Left ventricle myocardium inferior (tissue), 1 donor: ENCODE measurements around the gene NOS1. TPM values are rescaled to one million over a fixed set of nuclear protein-coding genes. Genes with fewer than 3 reads are reported as not detected.

Experiments
- DNase-seq: peaks from one replicate; pipeline ENCODE4 v3.0.0-alpha.2; 2020
- H3K27ac ChIP-seq: fragments of 200-600 bp; replicated peaks from 2 replicates; pipeline ENCODE4 v1.8.0; 2021
- H3K27me3 ChIP-seq: fragments of 200-600 bp; 2 replicates; pipeline ENCODE4 v1.8.0; 2021; ENCODE audit warnings: low read depth
- H3K36me3 ChIP-seq: fragments of 200-600 bp; 2 replicates; pipeline ENCODE4 v1.8.0; 2021
- H3K4me1 ChIP-seq: fragments of 200-600 bp; 2 replicates; pipeline ENCODE4 v1.8.0; 2021
- H3K4me3 ChIP-seq: fragments of 200-600 bp; 2 replicates; pipeline ENCODE4 v1.8.0; 2021; ENCODE audit warnings: mild to moderate bottlenecking, moderate library complexity
- H3K9me3 ChIP-seq: fragments of 200-600 bp; replicated peaks from 2 replicates; pipeline ENCODE4 v1.8.0; 2021
- CTCF ChIP-seq: fragments of 200-600 bp; IDR thresholded peaks from 2 replicates; pipeline ENCODE4 v1.8.0; 2021; ENCODE audit warnings: antibody characterized with exemption, mild to moderate bottlenecking, borderline replicate concordance
- intact Hi-C: fragments of 100-400 bp; cut with micrococcal nuclease; formaldehyde crosslinking; loops from one replicate; pipeline ENCODE4 v1.11.0; 2022
- total RNA-seq: library from RNA; stranded (reverse); fragmentation: NEBNext Ultra II Directional; extraction: Animal tissue kit (Norgen Biotek cat#: 25700); gene quantifications from one replicate; pipeline ENCODE4 v1.2.1, GENCODE V29; 2021
- donor health status: DM: no; HTN: yes; CAD: no; lungs with severe emphysema.

NOS1 gene
- total RNA-seq, 1 donor from 2014 or later = 0.22 TPM

DNA sequence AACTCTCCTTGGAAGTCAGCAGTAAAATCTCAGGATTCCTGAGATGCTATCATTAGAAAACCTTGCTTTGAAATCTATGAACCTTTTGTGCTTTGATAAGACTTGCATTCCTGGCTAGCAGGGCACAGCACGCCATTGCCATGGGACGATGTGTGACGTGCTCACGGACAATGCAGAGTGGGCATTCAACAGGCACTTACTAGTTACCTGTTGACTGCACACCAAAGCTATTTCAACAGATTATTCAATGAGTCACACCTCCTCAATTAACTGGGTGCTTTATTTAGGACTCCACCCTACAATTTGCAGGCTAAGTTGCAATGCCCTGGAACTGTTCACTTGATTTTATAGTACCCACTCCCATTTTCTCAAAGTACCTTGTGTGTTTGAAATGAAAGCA lies 11.3 kb downstream of the NOS1 start:
- no peak for TF ChIP-seq CTCF
- no peaks in the 10 kb centered on the region for H3K9me3 ChIP-seq
- intact Hi-C loops = no loop called here
- no peak overlapping the region for H3K27ac ChIP-seq
- H3K4me1 ChIP-seq = no peaks in the 10 kb centered on the region
- H3K4me3 ChIP-seq = no peak overlapping the region
- no peak for DNase-seq
- H3K27me3 ChIP-seq = peaks cover 59% of the 10 kb centered on the region
- H3K36me3 ChIP-seq = no peaks in the 10 kb centered on the region

DNA sequence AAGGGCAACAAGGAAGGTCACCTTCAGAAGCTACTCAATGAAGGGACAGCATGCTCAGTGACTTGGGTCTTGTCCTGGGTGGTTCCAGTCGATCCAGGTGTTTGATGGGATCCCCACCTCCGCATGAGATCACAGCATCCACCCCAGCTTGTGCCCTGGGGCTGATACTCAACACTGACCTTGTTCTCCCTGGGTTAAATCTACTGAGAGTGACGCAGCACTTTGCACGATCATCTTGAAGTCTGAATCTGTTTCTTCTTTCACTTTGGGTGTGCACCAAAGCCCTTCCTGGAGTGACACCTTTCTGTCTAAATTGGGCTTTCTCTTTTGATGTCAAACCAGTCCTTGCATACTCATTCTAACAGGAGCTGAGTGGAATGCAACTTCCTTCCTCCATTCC lies 13.8 kb downstream of the NOS1 start:
- no peaks in the 10 kb centered on the region for H3K4me1 ChIP-seq
- peaks cover 51% of the 10 kb centered on the region for H3K27me3 ChIP-seq
- H3K36me3 ChIP-seq = no peaks in the 10 kb centered on the region
- intact Hi-C loops = no loop called here
- H3K27ac ChIP-seq = no peak overlapping the region
- DNase-seq = no peak
- peaks cover 21% of the 10 kb centered on the region for H3K9me3 ChIP-seq
- H3K4me3 ChIP-seq = no peak overlapping the region
- no peak for TF ChIP-seq CTCF

- TF ChIP-seq CTCF = no peak
- Histone ChIP-seq H3K27me3 (peaks cover 62% of the 10 kb centered on the region), H3K4me3 (no peak overlapping the region), H3K9me3 (peaks cover 21% of the 10 kb centered on the region), H3K36me3 (no peaks in the 10 kb centered on the region), H3K27ac (no peak overlapping the region), H3K4me1 (no peaks in the 10 kb centered on the region)
- intact Hi-C loops = no loop called here
- DNase-seq = no peak
These were observed 16.7 kb downstream of the NOS1 start for GRCh38 chr12:117344716-117345115.

- peaks cover 21% of the 10 kb centered on the region for H3K9me3 ChIP-seq
- no peak overlapping the region for H3K27ac ChIP-seq
- peaks cover 70% of the 10 kb centered on the region for H3K27me3 ChIP-seq
- no peak for DNase-seq
- no peak overlapping the region for H3K4me3 ChIP-seq
- H3K36me3 ChIP-seq = no peaks in the 10 kb centered on the region
- no peaks in the 10 kb centered on the region for H3K4me1 ChIP-seq
- no peak for TF ChIP-seq CTCF
- intact Hi-C loops = no loop called here
These were observed 17.6 kb downstream of the NOS1 start for GRCh38 chr12:117343849-117344248.

DNA sequence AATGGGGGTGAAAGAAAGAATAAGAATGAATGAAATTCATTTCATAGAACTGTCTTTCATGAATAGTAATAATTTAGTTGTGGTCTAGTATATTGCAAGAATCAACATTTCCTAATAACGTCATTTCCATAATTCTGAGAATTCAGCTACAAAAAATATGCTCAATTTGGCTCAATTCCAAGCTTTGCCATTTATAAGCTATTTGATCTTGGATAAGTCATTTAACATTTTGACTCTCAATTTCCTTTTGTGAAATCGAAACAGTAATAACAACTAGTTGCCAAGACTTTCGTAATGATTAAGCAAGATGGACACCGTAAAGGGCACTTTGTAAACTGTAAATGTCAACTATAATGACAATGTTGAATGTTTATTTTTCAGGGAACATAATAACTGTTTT lies 18.1 kb downstream of the NOS1 start:
- no peaks in the 10 kb centered on the region for H3K36me3 ChIP-seq
- DNase-seq = no peak
- H3K4me3 ChIP-seq = no peak overlapping the region
- H3K27me3 ChIP-seq = peaks cover 73% of the 10 kb centered on the region
- H3K4me1 ChIP-seq = no peaks in the 10 kb centered on the region
- peaks cover 21% of the 10 kb centered on the region for H3K9me3 ChIP-seq
- no peak for TF ChIP-seq CTCF
- H3K27ac ChIP-seq = no peak overlapping the region
- intact Hi-C loops = no loop called here

GRCh38 chr12:117342682-117343081 lies 18.7 kb downstream of the NOS1 start:
- no peaks in the 10 kb centered on the region for H3K4me1 ChIP-seq
- H3K4me3 ChIP-seq = no peak overlapping the region
- peaks cover 21% of the 10 kb centered on the region for H3K9me3 ChIP-seq
- peaks cover 75% of the 10 kb centered on the region for H3K27me3 ChIP-seq
- no peaks in the 10 kb centered on the region for H3K36me3 ChIP-seq
- no peak for DNase-seq
- no peak overlapping the region for H3K27ac ChIP-seq
- no peak for TF ChIP-seq CTCF
- intact Hi-C loops = no loop called here
